8988T (cell line): ENCODE measurements around the gene GCC2.
"Not testable (repeated sequence)": the region's sequence is repeated elsewhere in the genome, so short reads cannot be mapped to it uniquely, and the experiment has no call there.

Experiments used
- DNase-seq: peaks from one replicate; pipeline ENCODE4 v3.0.0; 2011

Gene GCC2

DNA sequence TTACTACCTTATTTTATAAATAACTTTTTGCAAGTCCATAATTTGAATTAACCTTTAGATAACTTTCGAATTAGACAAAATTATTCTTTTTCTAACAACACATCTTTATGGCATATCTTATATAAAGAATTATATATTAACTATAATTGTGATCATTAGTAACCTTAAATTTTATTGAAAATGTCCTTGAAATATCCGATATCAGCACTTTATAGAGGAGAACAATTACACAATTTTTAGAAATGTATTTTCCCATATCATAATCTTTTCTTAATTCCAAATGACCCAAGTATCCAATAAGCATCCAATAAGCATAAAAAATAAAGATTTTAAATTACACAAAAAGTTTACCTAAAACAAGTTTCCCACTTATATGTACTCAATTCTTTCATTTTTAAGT is 7.3 kb upstream of the GCC2 start:
- no peak for DNase-seq

DNA sequence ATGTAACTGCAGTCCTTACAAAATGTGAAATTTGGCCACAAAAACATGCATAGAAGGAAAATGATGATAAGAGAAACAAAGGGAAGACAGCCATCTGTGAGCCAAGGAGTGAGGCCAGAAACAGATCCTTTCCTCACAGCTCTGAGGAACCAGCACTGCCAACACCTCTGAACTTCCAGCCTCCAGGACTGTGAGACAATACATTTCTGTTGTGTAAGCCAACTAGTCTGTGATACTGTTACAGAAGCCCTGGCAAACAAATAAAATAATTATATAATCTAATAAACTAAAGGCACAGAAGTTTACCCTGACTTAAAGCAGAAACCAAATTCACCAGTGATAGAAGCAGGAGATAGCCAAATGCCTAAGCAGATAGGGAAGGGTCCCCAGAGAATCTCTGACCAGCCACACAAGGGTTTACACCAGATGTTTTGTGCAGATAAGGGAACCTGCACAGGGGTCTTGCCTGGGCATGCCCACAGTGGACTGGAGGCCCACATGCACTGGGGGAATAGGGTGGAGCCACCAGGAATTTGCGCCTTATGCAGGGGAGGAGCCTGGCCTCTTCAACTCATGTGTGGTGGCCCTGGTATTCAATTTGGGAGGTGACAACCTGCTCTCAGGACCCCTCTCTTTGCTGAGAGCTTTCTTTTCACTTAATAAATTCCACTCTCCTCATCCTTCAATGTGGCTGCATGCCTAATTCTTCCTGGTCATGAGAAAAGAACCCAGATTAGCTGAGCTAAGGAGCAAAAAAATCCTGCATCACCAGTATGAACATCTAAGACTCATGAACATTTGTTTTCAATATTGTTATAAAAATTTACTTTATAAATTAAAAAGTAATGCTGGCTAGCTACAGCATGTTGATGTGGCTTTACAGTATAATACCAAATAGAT is 3.8 kb upstream of the GCC2 start:
- no peak for DNase-seq

- no peak for DNase-seq
Measured at GRCh38 chr2:108446703-108447102, 2.3 kb upstream of the GCC2 start.

- DNase-seq, result no peak
Measured at GRCh38 chr2:108447947-108448677, 894 bp upstream of the GCC2 start.

GRCh38 chr2:108449410-108450130 is 564 bp downstream of the GCC2 start:
- DNase-seq, result no peak

DNA sequence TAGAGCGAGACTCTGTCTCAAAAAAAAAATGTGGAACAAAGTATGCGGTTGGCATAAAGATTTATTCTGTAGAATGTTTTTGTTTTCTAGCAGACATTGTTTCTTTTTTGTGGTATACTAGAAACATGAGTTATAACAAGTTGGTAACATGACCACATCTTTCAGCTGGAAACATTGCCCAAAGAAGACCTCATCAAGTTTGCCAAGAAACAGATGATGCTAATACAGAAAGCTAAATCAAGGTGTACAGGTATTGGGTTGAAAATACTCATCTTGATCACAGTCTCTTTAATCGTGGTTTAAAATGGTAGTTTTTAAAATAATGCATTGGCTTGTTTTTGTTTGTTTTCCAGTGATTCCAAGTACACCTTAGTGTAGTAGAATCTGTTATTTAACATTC is 1.9 kb downstream of the GCC2 start:
- DNase-seq, result no peak

- DNase-seq, result no peak
Measured at GRCh38 chr2:108451976-108452375, 3.0 kb downstream of the GCC2 start.

GRCh38 chr2:108453530-108453929 is 4.5 kb downstream of the GCC2 start:
- not testable (repeated sequence) for DNase-seq

- DNase-seq, result no peak
Measured at GRCh38 chr2:108454440-108454839, 5.4 kb downstream of the GCC2 start.

DNA sequence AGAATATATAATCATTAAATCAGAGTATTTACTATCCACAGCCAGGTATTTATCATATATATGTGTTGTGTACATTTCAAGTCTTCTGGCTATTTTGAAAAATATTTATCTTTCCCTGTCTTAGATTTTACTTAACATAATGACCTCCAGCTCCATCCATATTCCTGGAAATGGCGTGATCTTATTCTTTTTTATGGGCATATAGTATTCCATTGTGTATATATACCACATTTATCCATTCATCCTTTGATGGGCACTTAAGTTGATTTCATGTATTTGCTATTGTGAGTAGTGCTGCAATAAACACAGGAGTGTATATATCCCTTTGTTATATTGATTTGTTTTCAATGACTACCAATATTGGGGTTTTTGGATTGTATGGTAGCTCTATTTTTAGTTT is 6.6 kb downstream of the GCC2 start:
- no peak for DNase-seq

DNA sequence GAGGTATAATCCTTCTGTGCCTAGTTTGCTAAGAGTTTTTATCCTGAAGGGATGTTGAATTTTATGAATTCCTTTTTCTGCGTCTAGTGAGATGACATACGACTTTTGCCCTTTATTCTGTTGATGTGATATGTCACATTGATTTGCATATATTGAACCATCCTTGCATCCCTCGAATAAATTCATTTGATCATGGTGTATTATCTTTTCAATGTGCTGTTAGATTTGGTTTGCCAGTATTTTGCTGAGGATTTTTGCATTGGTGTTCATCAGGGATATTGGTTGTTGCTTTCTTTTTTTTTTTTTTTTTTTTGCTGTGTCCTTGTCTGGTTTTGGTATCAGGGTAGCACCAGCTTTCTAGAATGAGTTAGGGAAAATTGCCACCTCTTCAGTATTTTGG is 9.1 kb downstream of the GCC2 start:
- no peak for DNase-seq

GRCh38 chr2:108459441-108459840 is 10.4 kb downstream of the GCC2 start:
- DNase-seq, result no peak

DNA sequence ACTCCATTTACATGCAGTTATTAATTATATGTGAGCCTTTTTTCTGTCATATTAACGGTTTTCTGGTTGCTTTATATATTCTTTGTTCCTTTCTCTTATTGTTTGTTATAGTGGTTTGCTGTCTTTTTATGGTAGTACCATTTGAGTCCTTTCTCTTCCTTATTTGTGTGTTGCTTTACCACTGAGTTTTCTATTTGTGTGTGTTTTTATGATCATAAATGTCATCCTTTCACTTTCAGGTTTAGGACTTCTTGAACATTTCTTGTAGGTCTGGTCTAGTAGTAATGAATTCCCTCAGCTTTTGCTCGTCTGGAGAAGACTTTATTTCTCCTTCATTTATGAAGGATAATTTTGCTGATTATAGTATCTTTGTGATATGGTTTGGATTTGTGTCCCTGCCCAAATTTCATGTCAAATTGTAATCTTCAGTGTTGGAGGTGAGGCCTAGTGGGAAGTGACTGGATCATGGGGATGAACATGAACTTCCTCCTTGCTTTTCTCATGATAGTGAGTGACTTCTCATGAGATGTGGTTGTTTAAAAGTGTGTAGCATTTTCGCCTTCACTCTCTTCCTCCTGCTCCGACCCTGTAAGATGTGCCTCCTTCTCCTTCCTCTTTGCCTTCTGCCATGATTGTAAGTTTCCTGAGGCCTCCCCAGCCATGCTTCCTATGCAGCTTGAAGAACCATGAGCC is 11.5 kb downstream of the GCC2 start:
- DNase-seq, result no peak

DNA sequence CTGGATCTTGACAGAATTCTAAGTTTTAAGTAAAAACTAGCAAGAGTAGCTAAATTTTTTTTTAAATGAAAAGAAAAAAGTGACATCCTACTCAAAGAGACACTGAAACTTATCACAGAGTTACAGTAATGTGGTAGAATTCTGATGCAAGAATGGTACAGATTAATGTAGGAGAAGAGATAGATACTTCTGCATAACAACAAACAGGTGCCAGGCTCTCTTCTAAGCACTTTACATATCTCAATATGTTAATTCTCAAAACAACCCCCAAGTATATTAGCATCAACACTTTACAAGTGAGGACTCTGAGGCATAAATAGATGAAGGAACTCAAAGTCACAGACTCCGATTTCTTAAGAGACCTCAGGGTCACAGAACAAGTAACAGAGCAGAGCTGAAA is 28.1 kb downstream of the GCC2 start:
- DNase-seq, result no peak

- no peak for DNase-seq
Measured at GRCh38 chr2:108485253-108485652, 36.2 kb downstream of the GCC2 start.

DNA sequence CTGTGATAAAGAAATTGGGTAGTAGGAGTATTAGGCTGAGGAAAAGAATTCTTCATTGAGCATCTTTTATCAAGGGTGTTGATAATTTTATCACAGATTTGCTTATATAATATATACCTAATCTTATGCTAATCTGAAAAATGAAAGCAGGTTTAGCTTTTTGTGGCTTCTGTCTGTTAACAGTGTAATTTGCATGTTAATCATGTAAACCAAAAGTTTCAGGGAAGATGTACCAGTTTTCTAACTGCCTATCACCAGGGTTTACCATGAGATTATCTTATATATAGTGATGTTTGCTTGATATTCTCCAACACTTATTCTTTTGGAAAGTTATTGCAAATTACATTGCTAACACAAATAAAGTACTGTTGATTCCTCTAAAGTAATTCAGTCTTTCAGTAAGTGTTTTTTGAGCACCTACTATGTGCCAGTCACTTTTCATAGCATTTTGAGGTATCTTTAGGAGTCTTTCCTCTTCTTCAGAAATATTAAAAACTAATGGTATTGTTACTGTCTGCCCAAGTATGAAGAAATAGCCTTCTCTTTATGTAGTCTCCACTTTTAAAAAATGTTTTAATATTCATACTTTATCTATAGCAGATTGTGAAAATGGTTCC is 41.6 kb downstream of the GCC2 start:
- DNase-seq, result no peak

GRCh38 chr2:108491848-108492247 is 42.8 kb downstream of the GCC2 start:
- DNase-seq, result no peak

DNA sequence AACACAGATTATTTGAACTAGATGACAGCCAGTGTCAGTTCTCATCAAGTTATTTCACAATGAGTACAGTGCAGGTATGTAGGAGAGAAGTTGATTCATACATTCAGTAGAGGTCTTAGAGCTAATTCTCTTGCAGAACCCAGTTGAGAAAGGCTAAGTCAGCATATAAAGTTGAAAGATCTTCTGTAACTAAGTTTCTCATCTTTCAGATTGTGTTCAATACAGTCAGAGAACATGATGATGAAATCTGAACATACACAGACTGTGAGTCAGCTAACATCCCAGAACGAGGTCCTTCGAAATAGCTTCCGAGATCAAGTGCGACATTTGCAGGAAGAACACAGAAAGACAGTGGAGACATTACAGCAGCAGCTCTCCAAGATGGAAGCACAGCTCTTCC is 43.4 kb downstream of the GCC2 start:
- no peak for DNase-seq

GRCh38 chr2:108496167-108496566 is 47.2 kb downstream of the GCC2 start:
- not testable (repeated sequence) for DNase-seq

DNA sequence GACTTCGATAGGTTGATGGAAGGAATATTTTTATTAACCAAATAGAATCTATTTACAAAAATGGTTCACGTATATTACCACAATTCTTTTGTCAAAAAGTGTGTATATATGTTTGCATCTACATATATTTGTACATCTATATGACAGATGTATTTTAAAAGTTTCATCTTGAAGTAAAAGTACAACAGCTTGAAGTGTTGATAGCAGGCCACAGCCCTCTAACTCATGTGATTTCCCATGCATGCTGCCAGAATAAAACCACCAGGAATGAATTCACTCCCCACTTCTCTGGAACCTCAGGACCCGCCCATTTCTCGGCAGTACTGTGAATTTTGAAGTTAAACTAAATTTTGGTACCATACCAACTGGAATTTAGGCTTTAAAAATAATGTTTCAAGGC is 58.6 kb downstream of the GCC2 start:
- DNase-seq, result not testable (repeated sequence)

DNA sequence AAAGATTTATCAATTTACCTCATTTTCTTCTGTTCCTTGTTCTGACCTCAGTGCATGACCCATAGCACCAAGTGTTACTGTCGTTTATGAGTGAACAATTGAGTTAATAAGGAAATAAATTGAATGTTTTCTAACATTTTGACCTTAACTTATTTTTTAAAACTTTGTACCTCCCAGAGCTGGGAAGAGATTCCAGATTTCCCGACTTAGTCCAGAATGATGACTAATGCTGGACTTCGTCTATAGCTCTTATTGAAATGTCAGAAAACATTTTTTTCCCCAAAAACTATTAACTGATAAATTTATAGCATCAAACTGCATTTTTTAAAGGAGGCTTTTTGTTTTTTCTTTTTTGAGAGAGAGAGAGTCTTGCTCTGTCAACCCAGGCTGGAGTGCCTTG is 63.4 kb downstream of the GCC2 start:
- not testable (repeated sequence) for DNase-seq

DNA sequence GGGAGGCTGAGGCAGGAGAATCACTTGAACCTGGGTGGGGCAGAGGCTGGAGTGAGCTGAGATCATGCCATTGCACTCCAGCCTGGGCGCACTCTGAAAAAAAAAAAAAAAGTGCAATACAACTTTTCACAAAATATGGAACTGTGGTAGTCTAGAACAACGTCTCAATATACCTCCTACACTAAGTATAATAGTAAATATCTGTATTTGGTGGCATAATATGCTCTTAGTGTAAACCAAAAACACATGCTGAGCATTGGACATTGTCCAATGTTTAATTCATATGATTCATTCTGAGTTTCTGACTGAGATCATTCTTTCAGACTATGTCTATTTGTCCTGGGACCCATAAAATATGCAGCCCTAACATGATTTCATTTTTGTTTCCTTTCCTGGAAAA is 65.5 kb downstream of the GCC2 start:
- not testable (repeated sequence) for DNase-seq

- DNase-seq, result not testable (repeated sequence)
Measured at GRCh38 chr2:108524688-108525087, 75.7 kb downstream of the GCC2 start.
